ENCODE measurements around the gene TMEM222. TPM values are rescaled to one million over a fixed set of nuclear protein-coding genes. Genes with fewer than 3 reads are reported as not detected.

The TMEM222 gene
- total and polyA plus RNA-seq, 10 of the 15 experiments (the other 5 are each of a cell fraction or from before 2014, with no cell fraction given), result 3.8 to 43.5 (median 35.4) TPM

DNA sequence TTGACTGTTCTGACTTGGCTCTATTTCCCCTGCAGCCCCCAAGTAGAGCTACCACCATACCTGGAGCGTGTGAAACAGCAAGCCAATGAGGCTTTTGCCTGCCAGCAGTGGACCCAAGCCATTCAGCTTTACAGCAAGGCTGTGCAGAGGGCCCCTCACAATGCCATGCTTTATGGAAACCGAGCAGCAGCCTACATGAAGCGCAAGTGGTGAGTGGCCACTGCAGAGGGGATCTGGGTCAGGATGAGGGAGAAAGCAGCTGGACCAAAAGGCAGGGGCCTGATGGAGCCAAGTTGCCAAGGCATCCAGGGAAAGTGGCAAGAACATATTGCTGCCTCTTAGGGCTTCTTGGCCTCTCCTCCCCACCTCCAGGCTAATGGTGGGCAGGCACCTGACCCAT lies 24.1 kb upstream of the TMEM222 start:
- in situ Hi-C loops (cut with MboI), result no loop called here
- Histone ChIP-seq H3K9ac (ENCODE audit: control insufficient read depth, insufficient read depth, low read length) (no peak overlapping the region), H3K79me2 (ENCODE audit: control insufficient read depth, insufficient read depth, low read length) (no peaks in the 10 kb centered on the region), H3K27me3 (replicated peaks in 1 of 2; ENCODE audit: control insufficient read depth in 2 of 2, insufficient read depth in 2 of 2, low read length in 1 of 2) (no peaks in the 10 kb centered on the region), H3K27ac (ENCODE audit: control insufficient read depth, insufficient read depth) (no peak overlapping the region), H4K20me1 (ENCODE audit: control insufficient read depth, insufficient read depth) (no peaks in the 10 kb centered on the region), H3K36me3 (ENCODE audit: control insufficient read depth in 2 of 2, insufficient read depth in 2 of 2, low read length in 1 of 2) (peaks cover 4 to 8% of the 10 kb centered on the region in 2 experiments; a peak in 3 of 4 replicates), H3K4me2 (ENCODE audit: control insufficient read depth, insufficient read depth) (no peak overlapping the region), H2AFZ (ENCODE audit: control insufficient read depth, low read depth, low read length) (no peak overlapping the region), H3K4me3 (no peak overlapping the region), H3K9me3 (replicated peaks; ENCODE audit: control insufficient read depth, insufficient read depth, low read length) (no peaks in the 10 kb centered on the region), H3K4me1 (ENCODE audit: control insufficient read depth, insufficient read depth, low read length) (peaks cover 5% of the 10 kb centered on the region)
- intact Hi-C loops (cut with micrococcal nuclease; ENCODE audit: unreplicated experiment), result no loop called here
- no TSS peak for BruUV-seq (replicated peaks)
- TF ChIP-seq IKZF1 (conservative IDR thresholded peaks at IDR 0.05), result no peak
- TF ChIP-seq CHD1 (IDR thresholded peaks at IDR 0.05; ENCODE audit: low read depth, low read length), result no peak
- no peak for TF ChIP-seq ZNF207 (IDR thresholded peaks at IDR 0.05; ENCODE audit: borderline replicate concordance)
- no peak for TF ChIP-seq STAT1 (conservative IDR thresholded peaks at IDR 0.05)
- TF ChIP-seq PAX5 (IDR thresholded peaks at IDR 0.05; ENCODE audit: borderline replicate concordance, low read depth, low read length), result no peak
- TF ChIP-seq ETV6 (conservative IDR thresholded peaks at IDR 0.05 in 1 of 2, IDR thresholded peaks at IDR 0.05 in 1 of 2; ENCODE audit: borderline replicate concordance in 1 of 2, low read depth in 1 of 2), result no peak
- no peak for TF ChIP-seq KLF5 (IDR thresholded peaks at IDR 0.05; ENCODE audit: partially characterized antibody)
- ChIA-PET POLR2A (interaction anchor here (0.8 to 3.8 kb wide), 2 partner anchors 48 to 98 kb away, joined by 3 to 16 read pairs; no protein-coding TSS in a partner anchor), SMC1A (ENCODE audit: uncharacterized antibody, unreplicated experiment) (interaction anchor here (0.8 to 4.2 kb wide), 7 partner anchors 31 to 309 kb away, joined by 3 to 19 read pairs (median 4); no protein-coding TSS in a partner anchor), RAD21 (ENCODE audit: unreplicated experiment) (interaction anchor here (1.1 to 7.5 kb wide), 5 partner anchors 90 to 196 kb away, joined by 4 to 103 read pairs (median 6); no protein-coding TSS in a partner anchor), CTCF (interaction anchor here (0.7 to 13.1 kb wide), 32 partner anchors 9 to 391 kb away, joined by 3 to 265 read pairs (median 5); partner anchors contain the start of genes AHDC1, GPR3, MAP3K6 and SYTL1)
- DNase-seq (ENCODE audit: low read depth, low spot score) (no peak), ATAC-seq (no peak), FAIRE-seq (no peak)
- 58% methylated on average over 3 of the region's 3 CpGs for WGBS (ENCODE audit: insufficient coverage, insufficient replicate concordance, low lambda C conversion rate, missing lambda C conversion rate)

All from GM12878 (cell line).